ENCODE results near the gene PTOV1. TPM values are rescaled to one million over a fixed set of nuclear protein-coding genes. Genes with fewer than 3 reads are reported as not detected.

PTOV1 gene
- total and polyA plus RNA-seq, 10 of the 15 experiments (the other 5 are each of a cell fraction or from before 2014, with no cell fraction given): 3.2 to 83.5 (median 22.3) TPM

- TF ChIP-seq ZNF207 (IDR thresholded peaks at IDR 0.05; ENCODE audit: borderline replicate concordance) (peak; percentile 80; the same call in 1 of the 2 replicates), IRF4 (IDR thresholded peaks at IDR 0.05; ENCODE audit: low read depth, low read length) (no peak), NR2F1 (conservative IDR thresholded peaks at IDR 0.05) (peak; percentile 59; the same call in 1 of the 2 replicates), POLR2A (IDR thresholded peaks at IDR 0.05; ENCODE audit: low read depth, low read length) (peak; percentile 89), ASH2L (IDR thresholded peaks at IDR 0.05; ENCODE audit: borderline replicate concordance, low read depth) (no peak; the same call in 1 of the 2 replicates), ZNF217 (IDR thresholded peaks at IDR 0.05) (no peak), POLR2AphosphoS2 (IDR thresholded peaks at IDR 0.05; ENCODE audit: low read depth, low read length) (0 out of 2 replicates have a peak, but pooled peaks have one; percentile 36), PBX3 (IDR thresholded peaks at IDR 0.05; ENCODE audit: insufficient replicate concordance, low read depth, low read length) (no peak), TARDBP (IDR thresholded peaks at IDR 0.05; ENCODE audit: borderline replicate concordance) (no peak), TCF7 (IDR thresholded peaks at IDR 0.05; ENCODE audit: borderline replicate concordance) (no peak), MYB (IDR thresholded peaks at IDR 0.05; ENCODE audit: borderline replicate concordance, low read depth, low read length) (no peak), TAF1 (IDR thresholded peaks at IDR 0.05; ENCODE audit: borderline replicate concordance, low read depth, low read length) (peak; percentile 21; the same call in 1 of the 2 replicates), E2F4 (IDR thresholded peaks at IDR 0.05; ENCODE audit: low read depth, low read length) (no peak), NFYB (IDR thresholded peaks at IDR 0.05; ENCODE audit: insufficient read depth, low read depth, low read length) (no peak), ZSCAN29 (IDR thresholded peaks at IDR 0.05) (no peak), SPI1 (IDR thresholded peaks at IDR 0.05; ENCODE audit: borderline replicate concordance, insufficient read depth, low read depth, low read length) (0 out of 2 replicates have a peak, but pooled peaks have one; percentile 35), HSF1 (IDR thresholded peaks at IDR 0.05; ENCODE audit: low read depth, low read length) (no peak), BACH1 (IDR thresholded peaks at IDR 0.05; ENCODE audit: borderline replicate concordance) (peak; percentile 67; the same call in 1 of the 2 replicates), SIN3A (IDR thresholded peaks at IDR 0.05; ENCODE audit: low read depth, low read length) (peak; percentile 82; the same call in 1 of the 2 replicates)
Observed at GRCh38 chr19:49817964-49818648, 32.9 kb upstream of the PTOV1 start, which contains the start of gene MED25 (continued).

Measured in GM12878 (cell line).